Measurements from ENCODE around the gene SP6. TPM values are rescaled to one million over a fixed set of nuclear protein-coding genes. Genes with fewer than 3 reads are reported as not detected.

Gene SP6
- total and polyA plus RNA-seq, 2 of the 8 experiments (the other 6 are each of a cell fraction or from before 2014, with no cell fraction given): 1.2 to 1.5 TPM

GRCh38 chr17:47811709-47812108 is 39.3 kb downstream of the SP6 start:
- H3K23ac ChIP-seq (ENCODE audit: insufficient read length): no peak overlapping the region
- no peaks in the 10 kb centered on the region for H3K27me3 ChIP-seq (replicated peaks in 1 of 4; ENCODE audit: control insufficient read depth in 3 of 4, extremely low read depth in 1 of 4, insufficient read depth in 3 of 4, low read length in 3 of 4)
- H4K91ac ChIP-seq (replicated peaks; ENCODE audit: insufficient read length, low read length): no peak overlapping the region
- no peak overlapping the region for H2BK12ac ChIP-seq (ENCODE audit: low read depth, low read length)
- no peak overlapping the region for H2AK5ac ChIP-seq (ENCODE audit: low read depth, low read length)
- no peak overlapping the region for H3K9ac ChIP-seq (replicated peaks in 1 of 4; ENCODE audit: extremely low read depth in 1 of 4, low read depth in 3 of 4, low read length in 3 of 4)
- no peak overlapping the region for H3K18ac ChIP-seq (ENCODE audit: extremely low read depth, low read length)
- H3K4me3 ChIP-seq (ENCODE audit: extremely low read depth in 1 of 4, insufficient read depth in 2 of 4, low read depth in 3 of 4, low read length in 4 of 4): no peak overlapping the region
- no peaks in the 10 kb centered on the region; a peak in 1 of 7 replicates for H3K4me1 ChIP-seq (replicated peaks in 1 of 4; ENCODE audit: control insufficient read depth in 3 of 4, insufficient read depth in 4 of 4, low read length in 3 of 4)
- H4K20me1 ChIP-seq (replicated peaks in 1 of 2; ENCODE audit: control insufficient read depth in 1 of 2, insufficient read depth in 2 of 2, low read length in 2 of 2): peaks cover 0 to 5% of the 10 kb centered on the region in 2 experiments
- no peak overlapping the region for H2BK120ac ChIP-seq (replicated peaks; ENCODE audit: low read depth, low read length)
- ChIA-PET POLR2A (ENCODE audit: partially characterized antibody) (interaction anchor here (1.6 kb wide), 1 partner anchor 10 kb away, joined by 6 read pairs; the partner anchor contains the start of gene OSBPL7), CTCF (ENCODE audit: partially characterized antibody) (interaction anchor here (1.0 to 1.8 kb wide), 2 partner anchors 10 to 36 kb away, joined by 3 to 5 read pairs; partner anchors contain the start of gene OSBPL7)
- H3K14ac ChIP-seq (ENCODE audit: insufficient read length): no peak overlapping the region
- no peak overlapping the region for H3K4ac ChIP-seq (replicated peaks; ENCODE audit: insufficient read length, low read depth, low read length)
- H2BK20ac ChIP-seq (ENCODE audit: low read length): no peak overlapping the region
- no peaks in the 10 kb centered on the region; the same call in none of the 2 replicates for H3K79me1 ChIP-seq (ENCODE audit: low read depth, low read length)
- no peak overlapping the region for H3K56ac ChIP-seq (replicated peaks; ENCODE audit: insufficient read length, low read depth, low read length)
- no peak overlapping the region for H2AFZ ChIP-seq (ENCODE audit: low read length)
- H4K5ac ChIP-seq (ENCODE audit: insufficient read length, low read depth, low read length): no peak overlapping the region
- H3K79me2 ChIP-seq (ENCODE audit: control insufficient read depth in 1 of 2, insufficient read depth in 2 of 2, low read length in 2 of 2): no peaks in the 10 kb centered on the region
- no peak for FAIRE-seq
- TF ChIP-seq FOSL1 (IDR thresholded peaks at IDR 0.05; ENCODE audit: insufficient read depth, low read depth, low read length) (no peak), KDM4A (IDR thresholded peaks at IDR 0.05; ENCODE audit: low read depth, low read length, severe bottlenecking) (no peak), TBP (IDR thresholded peaks at IDR 0.05; ENCODE audit: low read depth, low read length) (no peak), HDAC2 (IDR thresholded peaks at IDR 0.05; ENCODE audit: borderline replicate concordance in 1 of 2, low read depth in 2 of 2, low read length in 2 of 2) (no peak), CBX5 (IDR thresholded peaks at IDR 0.05; ENCODE audit: low read depth, low read length) (no peak), JUND (IDR thresholded peaks at IDR 0.05; ENCODE audit: low read length) (no peak), RNF2 (IDR thresholded peaks at IDR 0.05; ENCODE audit: borderline replicate concordance, low read depth, low read length, missing control alignments, poor library complexity, severe bottlenecking) (no peak), NRF1 (IDR thresholded peaks at IDR 0.05; ENCODE audit: low read depth, low read length) (no peak), POLR2A (IDR thresholded peaks at IDR 0.05; ENCODE audit: control extremely low read depth in 1 of 2, low read depth in 2 of 2, low read length in 2 of 2) (no peak), CEBPB (IDR thresholded peaks at IDR 0.05; ENCODE audit: low read depth, low read length) (no peak)
- H4K8ac ChIP-seq (ENCODE audit: extremely low read depth, insufficient read depth, low read length): no peak overlapping the region
- 80 to 100% methylated on average over 1 to 7 of the region's 7 CpGs for WGBS, 2 experiments (ENCODE audit: extremely low coverage in 1 of 2, insufficient coverage in 1 of 2, insufficient read length in 1 of 2, insufficient replicate concordance in 2 of 2, low coverage in 1 of 2, low lambda C conversion rate in 2 of 2, missing lambda C conversion rate in 1 of 2)
- H3K36me3 ChIP-seq (ENCODE audit: control insufficient read depth in 2 of 4, insufficient read depth in 4 of 4, low read length in 3 of 4): peaks cover 0 to 2% (median 0%) of the 10 kb centered on the region in 4 experiments; a peak in 1 of 8 replicates
- no peak overlapping the region for H2BK15ac ChIP-seq (ENCODE audit: low read length)
- H3K4me2 ChIP-seq (ENCODE audit: insufficient read depth in 1 of 2, low read depth in 2 of 2, low read length in 2 of 2): no peak overlapping the region
- H3K9me3 ChIP-seq (ENCODE audit: insufficient read depth in 2 of 2, low read depth in 1 of 2, low read length in 1 of 2): no peaks in the 10 kb centered on the region
- H3K27ac ChIP-seq (ENCODE audit: low read depth, low read length): no peak overlapping the region
- no peaks in the 10 kb centered on the region for H3K23me2 ChIP-seq (ENCODE audit: low read depth, low read length)
- DNase-seq (ENCODE audit: low read depth in 1 of 2, low spot score in 2 of 2): no peak
- no peak overlapping the region for H2BK5ac ChIP-seq (ENCODE audit: low read depth, low read length)

Data from H1 (cell line).